Activated T-helper 9 cell treated with anti-CD3 and anti-CD28 coated beads, Interleukin-2, amount 50 U/mL, for 16 hours (primary cell): ENCODE data around the gene CABLES1.
"Not testable (repeated sequence)": the region's sequence is repeated elsewhere in the genome, so short reads cannot be mapped to it uniquely, and the experiment has no call there.

Source experiments
- DNase-seq: peaks from one replicate; pipeline ENCODE4 v3.0.0-alpha.2; 2020; ENCODE audit warnings: low read depth

The CABLES1 gene

DNA sequence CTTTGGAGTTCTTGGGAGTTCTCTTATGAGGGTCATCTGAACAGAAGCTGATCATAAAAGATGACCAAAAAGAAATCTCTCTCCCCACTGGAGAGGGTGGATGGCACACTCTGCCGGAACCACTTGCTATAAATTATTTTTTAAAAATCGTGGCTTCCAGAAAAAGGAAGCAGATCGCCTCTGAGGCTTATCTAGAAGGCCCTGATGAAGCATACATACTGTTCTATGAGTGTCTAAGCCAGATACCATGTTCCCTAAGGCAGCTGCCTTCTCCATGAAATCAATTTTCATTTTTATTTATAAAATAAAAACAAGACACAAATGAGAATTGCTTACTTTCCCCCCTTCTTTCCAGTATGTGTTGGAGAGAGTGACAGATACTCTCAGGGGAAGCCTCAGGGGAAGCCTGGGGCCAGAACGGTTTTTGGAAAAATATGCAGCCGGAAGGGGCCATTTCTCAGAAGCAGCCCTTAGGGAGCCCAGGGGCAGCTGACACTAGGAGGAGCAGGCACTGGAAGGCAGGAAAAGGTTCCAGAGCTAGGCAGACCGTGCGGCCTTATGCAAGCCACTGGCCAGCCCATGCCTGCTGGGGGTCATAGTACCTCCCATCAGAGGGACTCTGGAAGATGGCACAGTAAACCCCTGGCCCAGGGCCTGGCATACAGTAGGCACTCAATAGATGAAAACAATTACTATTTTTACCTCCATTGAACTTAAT, 130.6 kb downstream of the CABLES1 start:
- DNase-seq, result no peak

GRCh38 chr18:23266717-23267446, 131.6 kb downstream of the CABLES1 start:
- no peak for DNase-seq

DNA sequence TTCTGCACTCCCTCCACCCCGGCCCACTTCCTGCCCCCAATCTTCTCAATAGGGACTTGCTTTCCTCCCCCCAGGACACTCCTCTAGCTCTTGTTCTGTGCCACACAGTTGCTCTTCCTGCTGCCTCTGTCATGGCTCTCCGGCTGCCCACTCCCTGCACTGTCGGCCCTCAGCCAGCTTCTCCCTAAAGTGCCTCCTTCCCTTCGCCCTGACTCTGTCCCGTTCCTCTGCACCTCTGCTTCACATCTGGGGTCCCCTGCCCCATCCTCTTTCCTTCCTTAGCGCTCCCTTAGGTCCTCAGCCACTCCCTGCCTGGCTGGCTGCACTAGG, 132.1 kb downstream of the CABLES1 start:
- no peak for DNase-seq

- DNase-seq, result no peak
These were observed 133.4 kb downstream of the CABLES1 start for GRCh38 chr18:23268641-23269040.

DNA sequence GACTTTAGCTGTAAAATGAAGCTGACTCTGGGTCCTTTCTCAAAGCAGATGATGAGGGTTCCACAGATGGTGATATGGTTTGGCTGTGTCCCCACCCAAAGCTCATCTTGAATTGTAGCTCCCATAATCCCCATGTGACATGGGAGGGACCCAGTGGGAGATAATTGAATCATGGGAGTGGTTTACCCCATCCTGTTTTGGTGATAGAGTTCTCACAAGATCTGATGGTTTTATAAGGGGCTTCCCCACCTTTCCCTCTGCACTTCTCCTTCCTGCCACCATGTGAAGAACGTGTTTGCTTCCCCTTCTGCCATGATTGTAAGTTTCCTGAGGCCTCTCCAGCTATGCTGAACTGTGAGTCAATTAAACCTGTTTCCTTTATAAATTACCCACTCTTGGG, 133.8 kb downstream of the CABLES1 start:
- DNase-seq, result not testable (repeated sequence)

- no peak for DNase-seq
These were observed 134.6 kb downstream of the CABLES1 start for GRCh38 chr18:23269928-23270327.

DNA sequence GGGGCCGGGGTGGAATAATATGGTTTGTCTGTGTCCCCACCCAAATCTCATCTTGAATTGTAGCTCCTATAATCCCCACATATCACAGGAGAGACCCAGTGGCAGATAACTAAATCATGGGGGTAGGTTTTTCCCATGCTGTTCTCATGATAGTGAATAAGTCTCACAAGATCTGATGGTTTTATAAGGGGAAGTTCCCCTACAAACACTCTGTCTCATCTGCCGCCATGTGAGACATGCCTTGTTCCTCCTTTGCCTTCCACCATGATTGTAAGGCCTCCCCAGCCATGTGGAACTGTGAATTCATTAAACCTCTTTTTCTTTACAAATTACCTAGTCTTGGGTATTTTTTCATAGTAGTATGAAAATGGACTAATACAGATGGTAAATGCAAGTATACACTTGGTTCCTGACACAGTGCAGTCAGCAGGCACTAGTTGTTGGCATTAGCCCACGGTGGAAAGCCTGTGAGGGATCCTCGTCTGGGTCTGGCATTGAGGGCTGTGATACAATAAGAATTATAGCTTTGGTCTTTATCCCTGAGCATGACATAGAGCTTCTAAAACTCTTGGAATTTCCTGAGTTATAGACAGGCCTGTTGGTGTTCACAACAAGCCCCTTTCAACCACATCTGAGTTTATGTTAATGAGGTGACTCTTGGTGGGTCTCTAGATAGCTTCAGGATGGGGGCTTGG, 135.8 kb downstream of the CABLES1 start:
- no peak for DNase-seq

DNA sequence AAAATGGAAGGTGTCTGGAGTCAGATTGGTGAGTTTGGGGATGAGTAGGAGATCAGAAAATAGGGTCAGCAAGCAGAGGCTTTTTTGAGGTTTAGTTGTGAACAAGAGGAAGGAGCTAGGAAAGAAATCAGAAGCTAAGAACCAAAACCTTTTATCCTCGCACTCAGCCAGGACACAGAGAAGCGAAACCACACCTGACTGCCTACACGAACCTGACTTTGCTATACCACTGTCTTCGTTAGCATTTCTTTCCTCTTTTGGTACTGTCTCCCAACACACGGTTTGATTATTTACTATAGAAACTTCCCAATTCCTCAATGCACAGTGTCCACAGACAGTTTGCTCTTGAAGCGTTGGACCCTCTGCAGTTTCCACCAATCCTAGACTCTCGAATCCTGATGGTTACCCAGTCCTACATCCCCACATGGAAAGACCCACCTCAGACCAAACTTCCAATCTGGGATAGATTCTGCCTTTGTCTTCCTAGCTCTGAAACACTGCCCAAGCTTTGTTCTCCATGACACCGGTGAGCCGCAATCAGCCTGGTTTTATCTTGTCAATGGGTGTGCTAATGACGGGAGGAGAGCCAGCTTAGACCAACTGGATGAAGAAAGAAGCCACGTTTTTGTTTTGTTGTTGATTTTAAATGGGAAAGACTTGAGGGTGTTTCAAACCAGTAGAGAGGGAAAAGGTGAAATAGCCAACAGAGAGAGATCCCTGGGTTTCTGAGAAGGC, 137.4 kb downstream of the CABLES1 start:
- no peak for DNase-seq

- DNase-seq, result no peak
These were observed 138.2 kb downstream of the CABLES1 start for GRCh38 chr18:23273443-23273966.

DNA sequence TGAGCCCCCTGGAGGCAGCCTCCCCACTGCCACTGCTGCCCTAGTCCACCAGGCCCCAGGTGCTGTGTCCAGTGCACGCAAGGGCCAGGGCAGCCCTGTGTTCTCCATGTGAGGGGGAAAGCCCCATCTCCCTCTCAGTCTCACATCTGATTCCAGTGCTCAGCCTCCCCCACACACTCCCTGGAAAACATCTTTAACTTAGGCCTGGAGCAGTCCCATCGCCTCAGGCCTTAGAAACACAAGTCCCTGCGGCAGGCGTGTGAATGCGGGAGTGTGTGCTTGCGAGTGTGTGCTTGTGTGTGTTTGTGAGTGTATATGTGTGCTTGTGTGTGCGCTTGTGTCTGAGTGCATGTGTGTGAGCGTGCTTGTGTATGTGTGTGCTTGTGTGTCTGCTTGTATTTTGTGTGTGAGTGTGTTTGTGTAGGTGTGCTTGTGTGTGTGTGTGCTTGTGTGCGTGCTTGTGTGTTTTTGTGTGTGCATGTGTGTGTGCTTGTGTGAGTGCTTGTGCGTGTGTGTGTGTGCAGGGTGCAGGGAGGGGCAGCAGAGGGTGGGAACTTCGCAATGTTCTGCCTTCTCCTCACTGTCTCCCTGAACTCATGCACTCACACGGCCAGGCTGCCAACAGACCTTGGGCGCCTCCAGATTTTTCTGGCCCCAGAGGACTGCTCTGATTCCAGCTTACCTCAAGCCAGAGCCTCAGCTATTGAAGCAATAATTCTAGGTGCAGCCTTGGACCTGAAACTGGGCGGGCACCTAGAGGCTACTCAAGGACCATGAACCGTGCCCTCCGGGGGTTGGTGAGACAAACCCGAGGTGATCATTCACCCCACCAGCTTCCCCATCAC, 139.6 kb downstream of the CABLES1 start:
- DNase-seq, result no peak

DNA sequence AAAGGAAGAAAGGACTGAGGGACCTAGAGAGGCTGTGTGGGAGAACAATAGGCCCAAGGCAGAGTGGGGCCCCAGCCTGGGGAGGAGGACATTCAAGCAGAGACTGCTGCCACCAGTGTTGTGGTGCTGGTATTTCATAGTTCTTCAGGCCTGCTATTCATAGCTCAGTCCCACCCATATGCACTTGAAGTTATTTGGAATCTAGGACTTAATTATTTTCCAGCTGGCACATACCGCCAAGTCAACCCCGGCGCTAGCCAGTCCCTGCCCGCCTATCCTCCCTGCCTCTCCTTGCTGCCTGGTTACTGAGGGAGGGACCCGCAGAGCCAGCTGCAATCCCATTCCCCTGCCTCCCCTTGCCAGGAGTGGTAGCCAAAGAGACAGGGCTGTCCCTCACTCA, 141.2 kb downstream of the CABLES1 start:
- DNase-seq, result no peak

- no peak for DNase-seq
These were observed 142.1 kb downstream of the CABLES1 start for GRCh38 chr18:23277399-23277798.

DNA sequence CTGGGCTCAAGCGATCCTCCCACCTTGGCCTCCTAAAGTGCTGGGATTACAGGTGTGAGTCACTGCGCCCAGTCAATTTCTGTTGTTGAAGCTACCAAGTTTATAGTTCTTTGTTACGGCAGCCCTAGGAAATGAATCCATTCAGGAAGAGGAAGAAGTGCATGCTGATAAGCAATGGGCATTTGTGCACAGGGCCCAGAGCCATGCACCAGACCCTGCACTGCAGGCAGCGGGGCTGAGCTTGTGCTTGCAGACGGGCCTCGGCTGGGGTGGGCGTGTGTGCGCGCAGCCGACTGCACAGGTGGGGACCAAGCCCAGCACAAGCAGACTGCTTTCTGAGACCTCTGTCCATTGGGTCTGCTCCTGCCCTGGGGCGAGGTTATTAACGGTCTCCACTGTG, 144.6 kb downstream of the CABLES1 start:
- DNase-seq, result no peak

- no peak for DNase-seq
These were observed 145.6 kb downstream of the CABLES1 start for GRCh38 chr18:23280844-23281243.

DNA sequence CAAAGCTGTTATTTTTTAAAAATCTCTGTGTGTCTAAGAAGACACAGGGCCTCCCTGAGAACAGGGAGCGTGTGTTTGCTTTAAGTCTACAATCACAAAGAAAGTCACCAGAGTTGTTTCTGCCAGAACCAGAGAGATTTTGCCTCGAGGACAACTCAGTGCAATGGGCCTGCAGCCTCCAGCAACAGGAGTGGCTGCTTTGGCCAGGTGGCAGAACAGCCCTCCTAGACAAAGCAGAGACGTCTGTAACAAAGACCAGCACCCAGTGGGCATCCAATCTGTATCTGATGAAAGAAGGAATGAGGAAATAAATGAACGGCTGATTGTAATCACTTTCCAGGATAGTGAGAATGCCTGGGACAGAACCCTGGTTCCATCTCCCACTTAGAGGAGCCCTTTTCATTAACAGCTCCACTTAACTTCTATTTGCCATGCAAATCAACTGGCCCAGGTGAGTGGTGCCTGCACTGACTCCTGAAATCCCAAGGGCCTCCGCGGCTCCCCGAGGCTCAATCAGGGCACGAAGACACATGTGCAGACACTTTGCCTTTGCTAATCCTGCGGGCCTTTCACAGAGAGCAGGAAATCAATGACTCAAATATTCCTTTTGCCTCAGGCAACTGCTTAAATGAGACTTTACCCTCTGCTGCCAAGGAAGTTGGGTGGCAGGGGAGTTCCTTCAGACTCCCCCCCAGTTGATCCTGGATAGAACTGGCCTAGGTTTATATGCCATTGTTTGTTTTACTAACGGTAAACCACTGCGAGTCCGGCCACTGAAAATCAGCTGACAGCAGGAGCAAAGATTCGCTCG, 146.5 kb downstream of the CABLES1 start:
- no peak for DNase-seq

DNA sequence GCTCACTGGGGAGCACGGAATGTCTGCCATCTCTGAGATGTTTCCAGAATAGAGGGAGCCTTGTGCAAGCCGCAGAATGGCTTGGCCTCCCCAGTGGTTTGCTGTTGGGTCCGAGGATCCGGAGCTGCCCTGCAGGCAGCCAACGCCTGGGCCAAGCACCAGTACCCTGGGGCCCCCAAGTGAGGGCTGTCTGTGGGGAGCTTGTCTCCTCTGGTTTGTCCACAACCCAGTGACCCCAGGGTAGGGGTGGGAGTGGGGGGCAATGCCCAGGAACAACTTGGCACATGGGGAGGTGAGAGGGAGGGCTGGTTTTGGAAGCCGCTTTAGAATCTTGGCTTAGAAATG, 147.1 kb downstream of the CABLES1 start:
- DNase-seq, result no peak

DNA sequence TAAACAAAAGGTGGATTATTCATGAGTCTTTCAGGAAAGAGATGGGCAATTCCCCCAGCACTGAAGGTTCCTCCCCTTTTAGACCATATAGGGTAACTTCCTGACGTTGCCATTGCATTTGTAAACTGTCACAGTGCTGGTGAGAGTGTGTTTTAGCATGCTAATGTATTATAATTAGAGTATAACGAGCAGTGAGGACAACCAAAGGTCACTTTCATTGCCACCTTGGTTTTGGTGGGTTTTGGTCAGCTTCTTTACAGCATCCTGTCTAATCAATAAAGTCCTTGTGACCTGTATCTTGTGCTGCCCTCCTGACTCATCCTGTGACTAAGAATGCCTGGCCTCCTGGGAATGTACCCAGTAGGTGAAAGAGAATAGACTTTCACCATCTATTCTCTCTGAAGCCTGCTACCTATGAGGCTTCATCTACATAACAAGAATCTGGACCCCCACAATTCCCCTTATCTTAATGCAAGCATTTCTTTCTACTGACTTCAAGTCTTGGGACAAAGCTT, 148.7 kb downstream of the CABLES1 start:
- no peak for DNase-seq

GRCh38 chr18:23284629-23285028, 149.3 kb downstream of the CABLES1 start:
- no peak for DNase-seq

GRCh38 chr18:23285581-23285980, 150.3 kb downstream of the CABLES1 start:
- not testable (repeated sequence) for DNase-seq

GRCh38 chr18:23291456-23292205, 156.3 kb downstream of the CABLES1 start:
- DNase-seq, result no peak
